ENCODE measurements around the gene DLG4.
A peak's percentile ranks its signal among the peaks of the same experiment; 100 is the strongest.
"Not testable (repeated sequence)": the region's sequence is repeated elsewhere in the genome, so short reads cannot be mapped to it uniquely, and the experiment has no call there.

The DLG4 gene

DNA sequence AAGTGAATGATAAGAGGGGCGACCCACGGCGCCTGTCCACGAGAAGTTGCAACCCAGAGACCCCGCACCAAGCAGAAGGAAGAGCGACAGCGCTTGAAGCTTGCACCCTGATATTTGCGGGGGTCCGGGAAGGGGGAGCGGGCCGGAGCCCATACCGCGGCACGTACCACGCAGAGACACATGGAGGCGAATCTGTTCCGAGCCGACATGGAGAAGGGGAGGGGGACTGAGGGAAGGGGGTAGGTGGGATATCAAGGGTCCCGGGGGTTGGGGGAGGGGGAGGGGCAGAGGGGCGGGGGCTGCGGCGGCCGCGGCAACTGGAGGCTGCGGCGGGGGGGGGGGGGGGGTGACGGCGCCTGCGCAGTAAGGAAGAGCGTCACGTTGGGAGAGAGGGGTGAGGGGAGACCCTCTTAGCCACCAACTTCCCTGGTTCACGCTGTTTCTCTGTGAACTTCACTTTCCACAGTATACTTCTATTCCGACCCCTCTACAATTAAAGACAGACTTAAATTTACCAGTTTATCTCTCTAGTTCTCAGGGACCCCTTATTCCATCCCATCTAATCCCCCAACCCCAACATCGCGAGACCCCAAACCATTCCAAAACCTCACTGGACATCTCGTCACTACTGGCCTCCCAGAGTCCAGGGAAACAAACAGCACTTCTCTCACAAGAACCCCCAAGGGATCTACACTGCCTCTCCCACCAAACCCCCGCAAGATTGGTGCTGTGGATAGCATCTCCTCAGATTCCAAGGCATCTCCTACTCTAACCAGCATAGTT, 8.0 kb downstream of the DLG4 start:
- no peak for DNase-seq

DNA sequence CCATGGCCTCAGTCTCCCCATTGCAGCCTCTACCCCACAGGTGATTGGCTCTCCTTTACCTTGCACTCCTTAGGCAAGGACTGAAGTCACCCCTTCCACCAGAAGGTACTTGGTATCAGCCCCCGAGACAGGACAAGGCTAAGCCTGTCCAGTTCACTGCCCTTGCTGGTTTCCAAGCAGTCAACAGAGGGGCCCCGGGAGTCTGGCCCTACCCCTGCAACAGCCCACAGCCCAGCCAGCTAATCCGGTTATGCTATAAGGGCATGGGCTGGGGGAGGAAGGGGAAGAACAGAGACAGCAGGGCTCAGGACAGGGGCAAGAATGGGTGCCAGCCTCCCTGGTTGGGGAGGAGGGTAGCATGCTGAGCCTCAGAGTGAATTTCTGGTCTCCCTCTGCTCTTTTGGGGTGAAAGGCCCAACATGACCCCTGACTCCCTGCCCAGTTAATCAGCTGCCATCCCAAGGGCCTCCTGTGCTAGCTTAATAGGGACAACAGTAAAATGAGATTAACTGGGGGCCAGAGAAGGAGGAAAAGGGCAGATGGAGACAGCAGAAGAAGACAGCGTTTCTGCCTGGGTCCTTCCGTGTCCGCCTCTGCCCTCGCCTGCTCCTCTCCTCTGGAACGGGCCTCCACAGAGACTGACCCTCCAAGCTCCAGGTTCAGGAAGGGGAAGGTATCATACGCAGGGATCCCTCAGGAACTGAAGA, 10.7 kb downstream of the DLG4 start:
- no peak for DNase-seq

DNA sequence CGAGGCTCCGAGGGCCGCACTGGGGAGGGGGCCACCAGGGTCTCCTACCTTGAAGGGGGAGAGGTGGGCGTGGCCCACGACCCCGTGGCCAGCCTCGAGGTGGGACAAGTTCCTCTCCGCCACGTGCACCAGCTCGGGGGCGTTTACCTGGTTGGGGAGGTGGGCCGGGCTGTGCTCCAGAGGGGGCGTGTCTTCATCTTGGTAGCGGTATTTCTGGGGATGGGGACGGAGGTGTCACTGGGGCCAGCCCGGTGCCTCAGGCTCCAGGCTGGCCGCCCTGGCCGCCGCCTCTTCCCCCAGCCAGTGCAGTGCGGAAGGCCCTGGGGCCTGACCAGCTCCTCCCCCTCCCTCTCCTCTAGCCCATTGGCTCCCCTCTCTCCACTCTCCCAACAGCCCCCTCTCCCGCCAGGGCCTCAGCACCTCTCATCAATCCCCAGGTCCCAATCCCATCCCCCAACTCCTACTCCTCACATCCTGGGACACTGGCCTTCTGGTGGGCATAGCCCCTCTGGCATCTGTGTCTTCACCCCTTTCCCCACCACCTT, 11.5 kb downstream of the DLG4 start:
- no peak for DNase-seq

DNA sequence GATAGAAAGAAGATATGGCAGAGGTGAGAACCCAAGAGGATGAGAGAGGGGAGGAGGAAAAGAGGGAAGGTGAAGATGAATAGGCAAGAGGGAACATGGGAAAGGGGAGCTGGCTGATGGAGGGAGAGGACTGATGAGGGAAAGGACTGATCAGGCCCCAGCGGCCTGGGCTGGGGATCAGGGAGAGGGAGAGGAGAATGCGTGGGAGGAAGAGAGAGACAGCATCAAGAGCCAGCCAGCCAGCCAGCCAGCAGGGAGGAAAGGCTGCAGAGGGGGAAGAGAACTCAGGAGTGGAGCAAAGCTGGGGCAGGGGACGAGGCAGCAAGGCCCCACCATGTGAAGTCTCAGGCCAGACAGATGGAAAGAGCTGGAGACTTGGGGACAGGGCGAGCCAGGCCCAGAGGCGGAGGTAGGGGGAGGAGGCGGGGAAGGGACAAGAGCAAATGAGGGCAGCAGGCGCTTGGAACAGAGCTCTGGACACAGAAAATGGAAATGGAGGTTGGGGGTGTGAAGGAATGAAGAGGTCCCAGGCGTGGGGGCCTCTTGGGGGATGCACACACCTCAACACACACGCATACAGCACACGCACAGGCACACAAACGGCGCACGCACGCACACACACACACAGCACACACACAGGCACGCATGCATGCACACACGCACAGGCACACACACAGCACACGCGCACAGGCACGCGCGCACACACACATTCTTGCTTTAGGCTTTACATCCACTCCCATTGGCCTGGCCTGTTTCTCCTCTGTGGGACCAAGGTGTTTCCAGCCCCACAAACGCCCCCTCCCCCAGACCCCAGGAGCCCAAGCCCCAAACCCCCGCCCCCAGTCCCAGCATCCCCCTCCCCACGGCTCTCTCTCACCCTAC, 12.3 kb downstream of the DLG4 start:
- no peak for DNase-seq

DNA sequence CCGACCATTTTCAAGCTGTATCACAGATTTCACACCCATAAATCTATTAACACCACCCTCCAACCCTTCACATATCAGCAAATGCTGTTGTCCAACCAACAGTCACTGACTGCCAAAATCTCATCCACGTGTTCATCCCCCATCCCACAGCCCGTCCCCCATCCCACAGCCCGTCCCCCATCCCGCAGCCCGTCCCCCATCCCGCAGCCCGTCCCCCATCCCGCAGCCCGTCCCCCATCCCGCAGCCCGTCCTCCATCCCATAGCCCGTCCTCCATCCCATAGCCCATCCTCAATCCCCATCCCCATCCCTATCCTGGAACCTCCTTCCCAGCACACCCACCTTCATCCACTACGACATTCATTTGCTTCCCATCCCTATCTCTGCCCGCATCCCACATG, 14.1 kb downstream of the DLG4 start:
- DNase-seq, result no peak

DNA sequence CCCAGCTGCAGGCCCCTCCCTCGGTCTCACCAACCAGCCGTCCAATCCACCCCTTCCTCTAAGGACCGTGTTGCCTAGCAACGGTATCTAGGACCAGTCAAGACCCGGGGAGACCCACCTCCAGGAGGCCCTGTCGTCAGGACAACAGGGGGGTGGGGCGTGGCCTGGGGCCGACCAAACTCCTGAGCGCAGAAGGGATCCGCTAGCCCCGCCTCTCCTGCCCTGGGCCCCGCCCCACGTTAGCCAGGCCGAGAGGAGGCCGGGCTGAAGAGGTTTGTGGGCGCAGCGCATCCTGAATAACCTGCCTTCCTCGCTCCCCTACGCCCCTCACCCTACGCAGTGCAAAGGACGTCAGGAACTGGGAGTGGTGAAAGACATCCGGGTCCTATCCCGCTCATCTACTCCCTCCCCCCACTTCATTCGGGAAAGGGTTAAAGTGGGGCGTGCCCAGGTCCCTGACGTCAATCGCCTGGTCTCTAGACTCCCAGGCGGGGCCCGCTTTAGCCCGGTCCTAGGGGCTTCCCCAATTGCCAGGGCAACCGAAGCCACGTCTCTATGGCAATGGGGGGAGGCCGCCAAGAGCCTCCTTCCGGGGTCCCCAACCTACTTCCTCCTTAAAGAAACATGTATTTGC, 14.7 kb downstream of the DLG4 start:
- peak; percentile 49 for DNase-seq

DNA sequence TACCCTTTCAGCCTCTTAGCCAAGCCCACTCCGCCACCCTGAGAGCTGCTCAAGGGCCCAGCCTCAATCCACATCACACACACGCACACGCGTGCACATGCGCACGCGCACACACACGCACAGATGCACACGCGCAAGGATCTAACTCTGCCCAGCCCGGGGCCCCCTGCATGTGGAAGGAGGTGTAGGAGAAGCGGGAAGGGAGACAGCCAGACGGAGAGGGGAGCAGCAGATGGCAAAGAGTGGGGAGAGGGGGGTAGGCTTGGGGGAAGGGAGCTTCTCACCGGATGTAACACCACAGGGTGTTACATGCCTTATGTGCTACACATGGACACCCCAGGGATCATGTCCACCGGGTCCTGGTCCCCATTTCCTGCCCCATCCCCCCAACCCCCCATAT, 15.3 kb downstream of the DLG4 start:
- DNase-seq, result no peak

DNA sequence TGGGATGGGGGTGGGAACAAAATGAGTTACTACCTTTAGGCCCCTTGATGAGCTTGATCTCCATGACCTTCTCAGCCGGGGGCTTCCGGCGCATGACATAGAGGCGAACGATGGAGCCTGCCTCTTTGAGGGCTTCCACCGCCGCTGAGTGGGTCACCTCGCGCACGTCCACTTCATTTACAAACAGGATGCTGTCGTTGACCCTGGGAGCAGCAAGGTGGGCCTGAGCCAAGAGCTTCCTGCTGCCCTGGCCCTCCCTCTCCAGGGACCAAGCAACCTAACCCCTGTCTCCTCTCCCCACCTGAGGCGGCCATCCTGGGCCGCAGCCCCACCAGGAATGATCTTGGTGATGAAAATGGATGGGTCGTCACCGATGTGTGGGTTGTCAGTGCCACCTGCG, 16.2 kb downstream of the DLG4 start:
- DNase-seq, result no peak

DNA sequence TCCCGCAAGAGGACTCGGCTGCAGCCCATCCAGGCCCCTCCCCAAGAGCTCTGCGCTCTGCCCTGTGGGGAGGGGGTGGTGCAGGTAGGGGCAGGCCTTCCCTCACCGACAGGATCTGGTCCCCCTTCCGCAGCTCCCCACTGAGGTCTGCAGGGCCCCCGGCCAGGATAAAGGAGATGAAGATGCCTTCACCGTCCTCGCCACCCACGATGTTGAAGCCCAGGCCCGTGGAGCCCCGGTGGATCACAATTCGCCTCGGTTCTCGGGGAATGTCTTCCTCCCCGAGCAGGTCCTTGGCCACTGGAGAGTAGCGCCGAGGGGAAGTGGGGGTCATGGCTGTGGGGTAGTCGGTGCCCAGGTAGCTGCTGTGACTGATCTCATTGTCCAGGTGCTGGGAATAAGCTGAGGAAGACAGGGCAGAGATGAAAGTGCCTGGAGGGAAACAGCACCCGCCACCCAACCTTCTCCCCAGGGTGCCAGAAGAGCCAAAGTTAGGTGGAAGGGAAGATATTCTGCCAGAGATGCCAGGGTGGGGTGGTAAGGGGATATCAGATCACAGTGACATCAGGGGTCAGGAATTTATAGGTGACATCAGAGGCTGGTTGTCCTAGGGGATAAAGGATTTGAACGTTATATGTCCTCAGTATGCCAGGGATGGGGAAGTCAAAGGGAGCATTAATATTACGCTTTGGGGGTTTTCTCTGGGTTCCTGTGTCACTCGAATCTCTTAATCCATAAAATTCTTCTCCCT, 22.8 kb downstream of the DLG4 start:
- no peak for DNase-seq

DNA sequence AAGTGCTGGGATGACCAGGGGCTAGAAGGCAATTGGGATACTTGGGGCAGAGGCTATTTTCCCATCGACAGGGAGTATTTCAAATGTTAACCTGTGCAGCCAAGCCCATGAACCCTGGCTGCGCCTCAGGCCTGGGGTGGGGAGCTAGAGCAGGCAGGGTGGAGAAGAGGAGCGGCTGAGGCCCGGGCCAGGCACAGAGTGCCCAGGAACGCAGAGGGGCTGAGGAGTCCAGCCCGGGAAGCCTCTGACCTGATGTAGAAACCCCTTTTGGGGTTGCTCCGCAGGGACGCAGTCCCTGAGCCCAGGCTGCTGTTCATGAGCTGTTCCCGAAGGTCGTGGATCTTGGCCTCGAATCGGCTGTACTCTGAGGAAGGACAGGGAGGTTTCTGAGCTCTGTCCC, 23.7 kb downstream of the DLG4 start:
- DNase-seq, result no peak

DNA sequence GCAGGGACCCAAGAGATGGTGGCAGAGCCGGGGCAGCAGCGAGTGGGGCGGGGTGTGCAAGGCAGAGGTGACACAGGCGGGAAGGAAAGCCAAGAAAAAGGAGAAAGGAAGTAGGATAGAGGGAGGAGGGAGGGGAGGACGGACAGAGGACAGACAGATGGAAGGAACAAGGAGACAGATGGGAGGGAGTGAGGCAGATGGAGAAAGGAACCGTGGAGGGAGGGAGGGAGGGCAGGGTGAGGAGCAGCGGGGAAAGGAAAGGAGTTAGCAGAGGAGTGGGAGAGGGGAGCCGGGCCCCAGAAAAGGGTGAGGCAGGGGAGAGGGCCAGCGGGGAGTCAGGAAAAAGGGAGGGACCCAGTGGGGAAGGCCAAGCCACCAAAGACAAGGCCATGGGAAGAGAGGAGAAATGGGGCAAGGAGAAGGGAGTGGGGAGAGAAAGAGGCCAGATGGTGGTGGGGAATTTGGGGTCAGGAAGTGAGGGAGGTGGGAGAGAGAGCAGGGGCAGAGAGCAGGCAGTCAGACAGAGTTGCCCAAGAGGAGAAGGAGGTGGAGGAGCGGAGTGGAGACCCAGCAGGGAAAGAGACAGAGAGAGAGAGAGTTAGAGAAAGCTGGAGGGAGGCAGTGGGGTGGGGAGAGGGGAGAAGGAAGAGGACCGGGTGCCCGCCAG, 27.2 kb downstream of the DLG4 start:
- DNase-seq, result no peak

DNA sequence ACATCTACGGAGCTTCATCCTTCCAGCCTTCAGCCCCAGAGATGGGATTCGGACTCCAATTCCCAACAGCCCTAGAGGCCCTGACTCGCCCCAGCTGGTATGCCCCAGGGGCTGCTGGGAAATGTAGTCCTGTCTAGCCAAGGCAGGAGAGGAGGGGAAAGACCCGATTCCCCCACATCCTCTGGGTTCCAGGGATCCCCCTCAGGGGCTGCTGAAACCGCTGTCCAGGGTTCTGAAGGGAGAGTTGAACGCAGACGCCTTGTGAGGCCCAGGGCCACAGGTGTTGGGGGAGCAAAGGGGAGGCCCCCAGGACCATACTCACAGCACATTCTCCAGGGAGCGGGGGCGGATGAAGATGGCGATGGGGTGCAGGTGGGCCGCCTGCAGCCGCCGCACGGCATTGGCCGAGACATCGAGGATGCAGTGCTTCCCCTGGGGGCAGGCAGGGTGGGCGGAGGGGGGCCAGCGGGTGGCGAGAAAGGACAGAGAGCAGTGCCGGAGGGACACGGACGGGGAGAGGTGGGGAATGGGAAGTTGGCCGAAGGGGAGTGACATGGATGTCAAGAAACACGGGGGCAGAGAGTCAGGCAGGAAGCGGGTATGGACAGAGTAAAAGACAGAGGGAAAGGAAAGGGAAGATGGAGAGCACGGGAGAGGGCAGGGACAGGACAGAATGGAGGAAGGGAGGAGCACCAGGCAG, 27.9 kb downstream of the DLG4 start:
- DNase-seq, result no peak

DNA sequence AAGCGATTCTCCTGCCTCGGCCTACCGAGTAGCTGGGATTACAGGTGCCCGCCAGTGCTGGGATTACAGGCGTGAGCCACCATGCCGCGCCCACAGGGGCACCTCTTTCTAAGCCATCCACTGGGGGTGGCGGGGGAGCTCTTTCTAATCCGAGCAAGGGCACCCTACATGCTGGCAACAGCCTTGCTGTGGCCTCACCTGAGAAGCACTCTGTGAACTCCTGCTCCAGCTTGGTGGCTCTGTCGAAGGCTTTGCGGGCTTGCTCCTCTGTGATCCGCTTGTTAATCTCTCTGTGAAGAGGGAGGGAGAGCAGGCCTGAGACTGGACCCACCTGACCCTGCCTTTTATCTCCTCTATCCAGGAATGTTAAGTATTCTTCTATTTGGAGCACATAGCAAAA, 28.6 kb downstream of the DLG4 start:
- DNase-seq, result no peak

DNA sequence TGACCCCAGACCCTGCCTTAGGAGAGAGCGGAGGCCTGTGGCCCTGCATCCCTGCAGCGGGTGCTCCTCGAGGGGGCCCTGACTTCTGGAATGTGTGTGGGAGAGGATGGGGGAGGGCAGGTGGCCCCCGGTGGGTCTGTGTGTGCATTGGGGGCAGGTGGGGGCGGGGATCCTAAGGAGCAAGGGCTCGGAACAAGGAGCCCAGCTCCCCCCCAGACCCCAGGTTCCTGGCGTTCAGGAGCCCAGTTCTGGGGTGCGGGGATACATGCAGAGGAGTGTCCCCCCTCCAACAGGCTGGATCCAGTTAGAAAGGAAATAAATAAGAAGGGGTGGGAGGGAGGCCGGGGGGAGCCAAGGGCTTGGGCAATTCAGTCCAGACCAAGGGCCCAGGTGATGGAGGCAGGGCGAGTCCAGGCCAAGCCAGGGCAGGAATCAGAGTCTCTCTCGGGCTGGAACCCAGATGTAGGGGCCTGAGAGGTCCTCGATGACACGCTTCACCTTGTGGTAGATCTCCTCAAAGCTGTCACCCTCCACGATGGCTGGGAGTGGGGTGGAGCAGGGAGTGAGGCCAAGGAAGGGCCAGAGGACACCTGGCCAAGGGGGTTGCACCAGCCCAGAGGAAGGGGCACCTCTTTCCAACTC, 29.2 kb downstream of the DLG4 start:
- DNase-seq, result no peak

DNA sequence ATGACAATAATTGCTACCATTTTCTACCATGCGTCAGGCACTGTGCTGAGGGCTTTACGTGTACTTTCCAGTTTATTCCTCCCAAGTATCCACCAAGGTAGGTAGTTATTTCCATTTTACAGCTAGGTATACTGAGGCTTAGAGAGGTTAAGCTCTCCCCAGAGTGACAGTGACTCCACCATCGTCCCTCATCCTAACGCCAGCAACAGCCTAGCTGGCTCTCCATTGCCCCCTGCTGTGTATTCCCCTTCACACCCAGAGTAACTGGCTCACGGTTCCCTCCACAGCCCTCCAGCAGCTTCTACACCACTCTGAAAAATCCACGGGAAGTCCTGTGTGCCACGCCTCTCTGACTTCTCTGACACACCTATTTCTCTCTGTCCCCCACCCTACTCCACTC, 33.4 kb downstream of the DLG4 start:
- no peak for DNase-seq

DNA sequence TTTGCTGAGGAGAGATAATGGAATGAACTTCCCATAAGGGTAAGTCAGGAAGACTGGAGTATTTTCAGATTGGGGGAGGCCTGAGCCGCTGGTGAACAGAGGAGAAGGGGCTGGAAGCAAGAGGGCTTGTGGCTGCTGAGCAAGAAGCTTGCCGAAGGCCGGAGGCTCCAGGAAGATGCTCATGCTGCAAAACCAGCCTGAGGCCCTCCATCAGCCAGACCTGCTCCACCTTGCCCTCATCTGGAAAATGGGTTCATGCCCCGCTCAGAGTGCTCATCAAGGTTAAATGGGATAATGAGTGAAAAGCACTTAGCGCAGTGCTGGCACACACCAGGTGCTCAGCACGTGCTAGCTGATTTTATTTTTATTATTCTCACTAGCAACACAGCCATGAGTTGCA, 35.0 kb downstream of the DLG4 start:
- no peak for DNase-seq

DNA sequence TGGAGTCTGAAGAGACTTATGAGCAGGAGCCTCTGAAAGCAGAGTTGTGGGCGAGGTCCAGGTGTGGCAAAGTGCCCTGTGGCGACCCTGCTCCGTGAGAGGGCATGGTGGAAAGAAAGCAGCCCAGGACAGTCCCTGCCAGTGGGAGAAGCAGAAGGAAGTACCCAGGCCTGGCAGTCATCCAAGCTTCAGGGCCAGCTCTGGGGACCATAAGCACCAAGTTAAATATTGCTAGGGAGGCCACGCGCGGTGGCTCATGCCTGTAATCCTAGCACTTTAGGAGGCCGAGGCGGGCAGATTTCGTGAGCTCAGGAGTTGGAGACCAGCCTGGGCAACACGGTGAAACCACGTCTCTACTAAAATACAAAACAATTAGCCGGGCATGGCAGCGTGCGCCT, 35.5 kb downstream of the DLG4 start:
- DNase-seq, result no peak

DNA sequence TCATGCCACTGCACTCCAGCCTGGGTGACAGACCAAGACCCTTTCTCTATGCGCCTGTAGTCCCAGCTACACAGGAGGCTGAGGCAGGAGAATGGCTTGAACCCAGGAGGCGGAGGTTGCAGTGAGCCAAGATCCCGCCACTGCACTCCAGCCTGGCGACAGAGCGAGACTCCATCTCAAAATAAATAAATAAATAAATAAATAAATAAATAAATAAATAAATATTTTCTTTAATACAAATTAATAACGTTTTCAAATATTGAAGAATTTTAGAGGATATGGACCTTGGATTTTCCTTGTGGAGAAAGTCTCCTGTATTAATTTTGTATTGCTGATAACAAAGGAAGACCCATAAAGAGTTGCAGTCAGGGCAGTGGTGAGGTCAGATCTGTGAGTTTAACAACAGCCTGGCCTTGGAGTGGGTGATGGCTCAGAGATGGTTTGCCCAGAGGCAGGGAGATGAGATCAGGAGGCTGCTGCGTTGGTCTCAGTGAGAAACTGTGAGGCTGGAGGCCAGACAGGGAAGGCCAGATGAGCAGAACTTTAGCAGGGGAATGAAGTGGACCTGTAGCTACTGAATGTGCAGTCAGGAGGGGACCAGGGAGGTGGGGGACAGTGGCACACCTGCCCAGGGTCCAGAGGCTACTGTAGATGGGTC, 36.1 kb downstream of the DLG4 start:
- DNase-seq, result no peak

DNA sequence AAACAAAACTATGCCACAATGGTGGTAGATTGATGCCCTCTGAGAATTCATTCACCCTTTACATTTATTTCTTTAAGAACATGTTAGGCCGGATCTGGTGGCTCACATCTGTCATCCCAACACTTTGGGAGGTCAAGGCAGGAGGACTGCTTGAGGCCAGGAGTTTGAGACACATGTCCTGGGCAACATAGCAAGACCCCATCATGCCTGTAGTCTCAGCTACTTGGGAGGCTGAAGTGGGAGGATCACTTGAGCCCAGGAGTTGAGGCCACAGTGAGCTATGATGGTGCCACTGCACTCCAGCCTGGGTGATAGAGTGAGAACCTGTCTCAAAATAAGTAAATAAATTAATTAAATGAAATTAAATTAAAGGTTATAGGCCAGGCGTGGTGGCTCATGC, 37.5 kb downstream of the DLG4 start:
- not testable (repeated sequence) for DNase-seq
